SK-N-SH (cell line): ENCODE measurements around the gene SMYD3.

Source experiments
- CTCF ChIP-seq: fragments of 200-600 bp; sonication (generic); IDR thresholded peaks from 2 replicates; pipeline ENCODE4 v1.6.1; 2017; ENCODE audit warnings: antibody characterized with exemption, mild to moderate bottlenecking, moderate library complexity
- FOSL2 ChIP-seq: IDR thresholded peaks from 2 replicates; pipeline ENCODE4 v1.4.0; 2012; ENCODE audit warnings: low read depth, mild to moderate bottlenecking, moderate library complexity, borderline replicate concordance
- FOXM1 ChIP-seq: IDR thresholded peaks from 2 replicates; pipeline ENCODE4 v1.4.0; 2012; ENCODE audit warnings: low read depth, mild to moderate bottlenecking
- GABPA ChIP-seq: IDR thresholded peaks from 2 replicates; pipeline ENCODE4 v1.4.0; 2012; ENCODE audit warnings: low read depth, mild to moderate bottlenecking
- JUND ChIP-seq: IDR thresholded peaks from 2 replicates; pipeline ENCODE4 v1.4.0; 2012
- MAX ChIP-seq: IDR thresholded peaks from 2 replicates; pipeline ENCODE4 v1.4.0; 2012; ENCODE audit warnings: low read depth
- NFIC ChIP-seq: IDR thresholded peaks from 2 replicates; pipeline ENCODE4 v1.4.0; 2012; ENCODE audit warnings: borderline replicate concordance
- PBX3 ChIP-seq: IDR thresholded peaks from 2 replicates; pipeline ENCODE4; 2012
- POLR2AphosphoS5 ChIP-seq: IDR thresholded peaks from 2 replicates; pipeline ENCODE4 v1.6.1; 2012; ENCODE audit warnings: low read depth, low read length
- RAD21 ChIP-seq: IDR thresholded peaks from 2 replicates; pipeline ENCODE4 v1.6.1; 2012; ENCODE audit warnings: mild to moderate bottlenecking, low read length
- REST ChIP-seq: IDR thresholded peaks from 2 replicates; pipeline ENCODE4 v1.6.1; 2012; ENCODE audit warnings: mild to moderate bottlenecking, low read depth, low read length, moderate library complexity
- TAF1 ChIP-seq: IDR thresholded peaks from 2 replicates; pipeline ENCODE4 v1.6.1; 2012; ENCODE audit warnings: low read depth, mild to moderate bottlenecking, low read length, moderate library complexity, borderline replicate concordance
- USF1 ChIP-seq: IDR thresholded peaks from 2 replicates; pipeline ENCODE4 v1.4.0; 2012; ENCODE audit warnings: low read depth, borderline replicate concordance
- USF2 ChIP-seq: fragments of 150-350 bp; IDR thresholded peaks from 2 replicates; pipeline ENCODE4 v1.6.1; 2017; ENCODE audit warnings: antibody characterized with exemption, low read length, low read depth, borderline replicate concordance

GRCh38 chr1:246476771-246477170, 30.3 kb downstream of the SMYD3 start:
- TF ChIP-seq CTCF: no peak
- no peak for TF ChIP-seq JUND
- TF ChIP-seq NFIC: no peak
- TF ChIP-seq PBX3: no peak
- no peak for TF ChIP-seq POLR2AphosphoS5
- TF ChIP-seq RAD21: no peak
- no peak for TF ChIP-seq FOSL2
- TF ChIP-seq REST: no peak
- no peak for TF ChIP-seq TAF1
- no peak for TF ChIP-seq FOXM1
- TF ChIP-seq MAX: no peak
- no peak for TF ChIP-seq USF1
- no peak for TF ChIP-seq USF2
- TF ChIP-seq GABPA: no peak
